Neuronal stem cell (in vitro differentiated cells): ENCODE measurements around the gene EVL.

ENCODE experiments used
- DNase-seq: peaks from one replicate; pipeline ENCODE4 v3.0.0-alpha.2; 2013; ENCODE audit warnings: low spot score
- H2AFZ ChIP-seq: one replicate; pipeline ENCODE4 v1.6.1; 2013; ENCODE audit warnings: mild to moderate bottlenecking, low read length, inconsistent platforms
- H2AK5ac ChIP-seq: 2 replicates; pipeline ENCODE4 v1.6.1; 2013; ENCODE audit warnings: low read depth, mild to moderate bottlenecking, inconsistent platforms, low read length, moderate library complexity, mixed read lengths
- H2BK120ac ChIP-seq: 2 replicates; pipeline ENCODE4 v1.6.1; 2013; ENCODE audit warnings: low read depth, mild to moderate bottlenecking, inconsistent platforms, low read length, moderate library complexity, mixed read lengths
- H2BK12ac ChIP-seq: one replicate; pipeline ENCODE4 v1.6.1; 2013; ENCODE audit warnings: low read length, inconsistent platforms
- H2BK15ac ChIP-seq: 2 replicates; pipeline ENCODE4 v1.6.1; 2013; ENCODE audit warnings: mild to moderate bottlenecking, low read length, inconsistent platforms, mixed read lengths
- H2BK5ac ChIP-seq: one replicate; pipeline ENCODE4 v1.6.1; 2013; ENCODE audit warnings: inconsistent platforms, mild to moderate bottlenecking, low read length, moderate library complexity
- H3K14ac ChIP-seq: one replicate; pipeline ENCODE4 v1.6.1; 2013; ENCODE audit warnings: low read length, inconsistent platforms
- H3K18ac ChIP-seq: 2 replicates; pipeline ENCODE4 v1.6.1; 2013; ENCODE audit warnings: low read length, inconsistent platforms
- H3K23ac ChIP-seq: 2 replicates; pipeline ENCODE4 v1.6.1; 2013; ENCODE audit warnings: low read depth, mild to moderate bottlenecking, mixed read lengths, low read length, inconsistent platforms; ENCODE audit not compliant: poor library complexity
- H3K27ac ChIP-seq: replicated peaks from 3 replicates; pipeline ENCODE4 v1.5.1; 2013; ENCODE audit warnings: low read length, inconsistent platforms
- H3K27me3 ChIP-seq, 3 experiments: 2 replicates each; pipeline ENCODE4 v1.6.1; 2013; ENCODE audit warnings: low read length in 3 of 3, mild to moderate bottlenecking in 2 of 3, inconsistent platforms in 1 of 3, low read depth in 1 of 3, mixed read lengths in 1 of 3, moderate library complexity in 1 of 3; ENCODE audit not compliant: control insufficient read depth in 3 of 3, insufficient read depth in 3 of 3
- H3K36me3 ChIP-seq, 2 donors: replicated peaks in 1 of 2; 2 replicates each; pipeline ENCODE4 v1.6.1; 2013; ENCODE audit warnings: low read length in 2 of 2; ENCODE audit not compliant: control insufficient read depth in 2 of 2, insufficient read depth in 2 of 2
- H3K4ac ChIP-seq: 2 replicates; pipeline ENCODE4 v1.6.1; 2013; ENCODE audit warnings: inconsistent platforms, mild to moderate bottlenecking, low read length, moderate library complexity
- H3K4me1 ChIP-seq, 2 donors: 1 replicate in 1 of 2; 2 replicates in 1 of 2; pipeline ENCODE4 v1.6.1; 2013; ENCODE audit warnings: low read length in 2 of 2, low read depth in 1 of 2; ENCODE audit not compliant: control insufficient read depth in 2 of 2, insufficient read depth in 1 of 2
- H3K4me2 ChIP-seq: one replicate; pipeline ENCODE4 v1.6.1; 2013; ENCODE audit warnings: mild to moderate bottlenecking, low read length, inconsistent platforms; ENCODE audit not compliant: insufficient read depth, poor library complexity, severe bottlenecking
- H3K4me3 ChIP-seq, 2 donors: 2 replicates each; pipeline ENCODE4 v1.5.1; 2013; ENCODE audit warnings: low read length in 2 of 2, mild to moderate bottlenecking in 2 of 2, inconsistent platforms in 1 of 2, moderate library complexity in 1 of 2
- H3K79me1 ChIP-seq: one replicate; pipeline ENCODE4 v1.6.1; 2013; ENCODE audit warnings: low read depth, mild to moderate bottlenecking, inconsistent platforms, low read length, moderate library complexity
- H3K9ac ChIP-seq: one replicate; pipeline ENCODE4 v1.6.1; 2013; ENCODE audit warnings: mild to moderate bottlenecking, low read depth, low read length, inconsistent platforms; ENCODE audit not compliant: poor library complexity
- H3K9me3 ChIP-seq, 2 donors: replicated peaks in 1 of 2; 2 replicates each; pipeline versions ENCODE3 to v1.6.1; 2013; ENCODE audit warnings: low read length in 2 of 2, mild to moderate bottlenecking in 2 of 2, inconsistent platforms in 1 of 2, low read depth in 1 of 2, mixed read lengths in 1 of 2, moderate library complexity in 1 of 2; ENCODE audit not compliant: control insufficient read depth in 2 of 2, insufficient read depth in 1 of 2
- H4K8ac ChIP-seq: one replicate; pipeline ENCODE4 v1.6.1; 2013; ENCODE audit warnings: low read depth, mild to moderate bottlenecking, inconsistent platforms, low read length, moderate library complexity
- H4K91ac ChIP-seq: one replicate; pipeline ENCODE4 v1.6.1; 2013; ENCODE audit warnings: low read length, low read depth, mild to moderate bottlenecking, inconsistent platforms; ENCODE audit not compliant: poor library complexity
- WGBS, 2 donors: extraction: QIAGEN DNeasy Blood & Tissue Kit; methylation state at CpG; one replicate each; pipeline ENCODE4 v1.1.7; 2013; ENCODE audit warnings: missing lambda C conversion rate in 2 of 2, mixed read lengths in 1 of 2; ENCODE audit not compliant: insufficient read length in 2 of 2, insufficient replicate concordance in 1 of 2; ENCODE audit errors: extremely low coverage in 2 of 2; 5-methylcytosine and 5-hydroxymethylcytosine counted together

EVL gene

DNA sequence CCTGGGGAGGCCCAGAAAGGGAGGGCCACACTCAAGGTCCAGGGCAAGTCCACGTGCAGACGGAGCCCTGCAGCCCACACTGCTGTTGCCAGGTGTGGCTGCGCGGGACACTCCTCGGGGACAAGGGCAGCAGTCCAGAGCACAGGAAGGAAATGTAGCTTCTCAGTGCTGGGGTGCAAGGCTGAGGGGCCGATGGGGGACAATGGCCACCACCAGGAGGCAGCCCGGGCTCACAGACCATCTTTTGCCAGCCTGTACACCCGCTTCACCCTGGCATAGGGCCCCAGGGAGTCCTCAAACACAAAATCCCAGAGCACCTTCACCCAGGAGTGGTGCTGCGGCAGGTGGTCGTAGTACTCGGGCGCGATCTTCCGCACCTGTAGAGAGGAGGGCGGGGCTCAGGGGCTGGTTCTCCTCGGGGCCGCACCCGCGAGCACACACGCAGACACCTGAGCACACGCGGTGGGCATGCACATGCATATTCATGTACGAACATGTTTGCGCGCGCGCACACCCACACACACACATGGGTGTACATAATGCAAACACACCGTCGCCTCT lies 81.4 kb downstream of the EVL start:
- H3K23ac ChIP-seq = peak overlapping the region; percentile 80
- H2BK120ac ChIP-seq = no peak overlapping the region
- no peak overlapping the region for H3K9ac ChIP-seq
- H3K14ac ChIP-seq = no peak overlapping the region
- no peak overlapping the region for H3K4me2 ChIP-seq
- WGBS, 2 donors = no CpG with 5 or more reads among the region's 29 CpGs
- H2AFZ ChIP-seq = no peak overlapping the region
- H3K27ac ChIP-seq = no peak overlapping the region
- H2AK5ac ChIP-seq = no peak overlapping the region
- H3K4me3 ChIP-seq = no peak overlapping the region
- H3K36me3 ChIP-seq = peaks cover 4 to 24% of the 10 kb centered on the region in 2 donors
- H3K4me1 ChIP-seq = no peaks in the 10 kb centered on the region
- no peak for DNase-seq
- peak overlapping the region; percentile 35 for H2BK5ac ChIP-seq
- no peak overlapping the region for H4K91ac ChIP-seq
- H4K8ac ChIP-seq = no peak overlapping the region
- H3K27me3 ChIP-seq = no peaks in the 10 kb centered on the region
- H2BK15ac ChIP-seq = no peak overlapping the region
- no peaks in the 10 kb centered on the region for H3K79me1 ChIP-seq
- H3K9me3 ChIP-seq = no peaks in the 10 kb centered on the region
- H3K18ac ChIP-seq = peak overlapping the region; percentile 6
- no peak overlapping the region for H2BK12ac ChIP-seq
- H3K4ac ChIP-seq = no peak overlapping the region

DNA sequence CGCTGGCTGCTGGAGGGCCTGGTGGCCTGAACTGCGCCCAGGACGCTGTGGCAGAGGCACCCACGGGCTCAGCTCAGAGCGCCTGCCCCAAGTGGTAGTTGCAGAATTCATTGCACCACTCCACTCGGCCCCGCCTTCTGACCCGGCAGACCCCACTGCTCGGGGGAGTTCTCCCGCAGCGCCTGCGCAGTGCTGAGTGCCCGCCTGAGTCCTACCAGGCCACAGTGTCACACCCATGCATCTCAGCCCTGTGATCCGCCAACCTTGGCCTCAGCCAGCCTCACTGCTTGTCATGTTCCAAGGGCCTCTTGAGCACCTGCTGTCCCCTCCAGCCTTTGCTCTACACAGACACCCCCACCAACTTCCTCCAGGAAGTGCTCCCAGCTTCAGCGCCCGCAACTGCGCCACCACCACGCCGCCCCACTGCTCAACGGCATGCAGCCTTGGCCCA lies 82.0 kb downstream of the EVL start:
- Histone ChIP-seq H3K14ac (no peak overlapping the region), H4K8ac (no peak overlapping the region), H3K36me3 (peaks cover 1 to 18% of the 10 kb centered on the region in 2 donors), H3K23ac (peak overlapping the region; percentile 80), H3K4me2 (no peak overlapping the region), H3K18ac (peak overlapping the region; percentile 17), H4K91ac (no peak overlapping the region), H3K9ac (no peak overlapping the region), H2BK12ac (no peak overlapping the region), H2BK120ac (no peak overlapping the region), H3K4me1 (no peaks in the 10 kb centered on the region), H3K4ac (no peak overlapping the region), H3K27ac (no peak overlapping the region), H3K9me3 (no peaks in the 10 kb centered on the region), H2BK15ac (no peak overlapping the region), H2BK5ac (no peak overlapping the region), H3K4me3 (no peak overlapping the region), H3K27me3 (no peaks in the 10 kb centered on the region), H2AK5ac (no peak overlapping the region), H2AFZ (no peak overlapping the region), H3K79me1 (no peaks in the 10 kb centered on the region)
- DNase-seq = no peak
- WGBS, 2 donors = no CpG with 5 or more reads among the region's 20 CpGs

DNA sequence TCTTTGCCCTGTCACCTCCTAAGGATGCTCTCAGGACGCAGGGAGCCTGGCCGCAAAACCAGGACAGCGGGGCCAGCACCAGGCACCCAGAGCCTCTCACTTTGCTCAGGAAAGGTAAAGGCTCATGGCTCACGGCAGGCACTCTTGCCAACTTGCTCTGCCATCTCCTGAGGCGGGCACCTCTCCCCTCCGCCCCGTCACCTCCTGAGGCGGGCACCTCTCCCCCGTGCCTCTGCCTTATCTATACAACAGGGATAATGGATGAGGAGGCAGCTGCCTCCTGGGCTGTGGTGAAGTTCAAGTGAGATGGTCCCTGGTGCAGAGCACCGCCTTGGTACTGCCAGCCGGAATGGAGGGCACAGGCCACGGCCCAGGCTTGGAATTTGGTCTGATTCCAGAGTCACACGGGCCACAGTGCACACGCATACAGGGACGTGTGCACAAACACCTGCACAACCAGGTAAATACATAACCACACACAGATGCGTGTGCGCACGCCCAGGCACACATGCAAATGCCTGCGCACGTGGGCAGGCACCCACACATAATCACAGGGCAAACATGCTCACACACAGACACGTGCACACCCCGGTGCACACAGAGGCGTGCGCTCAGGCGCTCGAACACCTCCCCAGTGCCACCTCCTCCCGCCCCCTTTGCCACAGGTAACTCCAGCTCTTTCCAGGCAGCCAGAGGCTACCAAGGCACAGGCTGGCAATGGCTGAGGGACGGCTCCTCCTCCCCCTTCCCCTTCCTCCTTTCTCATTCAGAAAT lies 82.7 kb downstream of the EVL start:
- no peak overlapping the region for H2BK120ac ChIP-seq
- no peak overlapping the region for H4K91ac ChIP-seq
- no peaks in the 10 kb centered on the region for H3K4me1 ChIP-seq
- H3K4ac ChIP-seq = no peak overlapping the region
- H3K27me3 ChIP-seq = no peaks in the 10 kb centered on the region
- H3K4me3 ChIP-seq = no peak overlapping the region
- no peaks in the 10 kb centered on the region for H3K79me1 ChIP-seq
- no peak overlapping the region for H3K9ac ChIP-seq
- no peak overlapping the region for H2BK5ac ChIP-seq
- H2AK5ac ChIP-seq = no peak overlapping the region
- no peak overlapping the region for H2BK15ac ChIP-seq
- H2AFZ ChIP-seq = no peak overlapping the region
- no peak overlapping the region for H2BK12ac ChIP-seq
- no peaks in the 10 kb centered on the region for H3K9me3 ChIP-seq
- H3K23ac ChIP-seq = peak overlapping the region; percentile 46
- no CpG with 5 or more reads among the region's 28 CpGs for WGBS, 2 donors
- H3K4me2 ChIP-seq = no peak overlapping the region
- DNase-seq = no peak
- peaks cover 0 to 14% of the 10 kb centered on the region in 2 donors for H3K36me3 ChIP-seq
- H4K8ac ChIP-seq = no peak overlapping the region
- no peak overlapping the region for H3K18ac ChIP-seq
- H3K14ac ChIP-seq = no peak overlapping the region
- H3K27ac ChIP-seq = no peak overlapping the region
